ENCODE data around the gene RDH8.

GRCh38 chr19:10013316-10013715 lies at the start of gene RDH8:
- TF ChIP-seq CTCF (IDR thresholded peaks at IDR 0.05 in 4 of 5, conservative IDR thresholded peaks at IDR 0.05 in 1 of 5): no peak
- TF ChIP-seq POLR2A (IDR thresholded peaks at IDR 0.05): no peak

Data from gastrocnemius medialis (tissue), 4 donors.